Measurements from ENCODE around the gene ARHGAP15. TPM values are rescaled to one million over a fixed set of nuclear protein-coding genes. Genes with fewer than 3 reads are reported as not detected.

ARHGAP15 gene
- total RNA-seq, 1 experiment from 2014 or later, result 0.71 TPM

DNA sequence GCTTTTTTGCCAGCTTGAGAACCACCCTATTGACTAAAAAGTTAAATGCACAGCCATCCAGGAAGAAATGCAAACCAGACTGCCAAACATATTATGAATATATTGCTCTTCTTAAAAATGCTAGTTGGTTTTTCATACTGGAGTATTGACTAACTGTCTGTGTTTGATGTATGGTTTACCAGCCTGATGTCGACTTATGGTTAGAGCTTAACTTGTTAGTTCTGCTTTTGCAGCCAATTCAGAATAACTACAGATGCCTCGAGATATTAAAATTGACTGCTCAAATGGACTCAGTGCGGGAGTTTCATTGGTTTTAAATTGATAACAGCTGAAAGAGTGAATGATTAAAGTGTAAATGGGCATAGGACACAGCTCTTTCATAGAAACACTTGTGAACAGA, 369.8 kb downstream of the ARHGAP15 start:
- no peak for DNase-seq (ENCODE audit: low read depth, low spot score)
- in situ Hi-C loops (cut with HindIII; ENCODE audit: low pct_unique_long_range_greater_than_20kb, low sequenced_read_pairs), result no loop called here

GRCh38 chr2:143501106-143501676, 372.0 kb downstream of the ARHGAP15 start:
- DNase-seq (ENCODE audit: low read depth, low spot score), result no peak
- in situ Hi-C loops (cut with HindIII; ENCODE audit: low pct_unique_long_range_greater_than_20kb, low sequenced_read_pairs), result no loop called here

GRCh38 chr2:143503280-143503679, 374.1 kb downstream of the ARHGAP15 start:
- DNase-seq (ENCODE audit: low read depth, low spot score), result no peak
- in situ Hi-C loops (cut with HindIII; ENCODE audit: low pct_unique_long_range_greater_than_20kb, low sequenced_read_pairs), result no loop called here

DNA sequence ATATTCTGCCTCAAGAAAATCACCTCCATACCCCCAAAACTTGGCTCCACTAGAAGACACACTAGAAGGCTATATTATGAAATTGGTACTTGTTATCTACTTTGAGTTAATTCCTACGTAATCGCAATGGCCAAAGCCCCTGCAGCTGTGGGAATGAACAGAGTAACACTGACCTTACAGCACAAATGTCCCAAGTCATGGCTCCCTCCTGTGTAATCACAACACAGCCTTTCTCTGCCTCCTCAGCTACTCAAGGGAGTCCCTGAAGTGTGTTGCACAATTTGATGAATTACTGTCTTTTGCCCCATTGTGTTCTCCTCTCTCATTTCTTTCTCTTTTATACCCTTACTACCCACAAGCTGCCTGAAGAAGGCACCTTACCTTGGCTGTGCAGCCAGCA, 375.2 kb downstream of the ARHGAP15 start:
- in situ Hi-C loops (cut with HindIII; ENCODE audit: low pct_unique_long_range_greater_than_20kb, low sequenced_read_pairs), result no loop called here
- DNase-seq (ENCODE audit: low read depth, low spot score), result no peak

GRCh38 chr2:143505542-143505941, 376.3 kb downstream of the ARHGAP15 start:
- no peak for DNase-seq (ENCODE audit: low read depth, low spot score)
- in situ Hi-C loops (cut with HindIII; ENCODE audit: low pct_unique_long_range_greater_than_20kb, low sequenced_read_pairs), result no loop called here

- in situ Hi-C loops (cut with HindIII; ENCODE audit: low pct_unique_long_range_greater_than_20kb, low sequenced_read_pairs), result no loop called here
- DNase-seq (ENCODE audit: low read depth, low spot score), result peak; percentile 71
Observed at GRCh38 chr2:143513081-143513480, 383.9 kb downstream of the ARHGAP15 start.

GRCh38 chr2:143514413-143514812, 385.2 kb downstream of the ARHGAP15 start:
- DNase-seq (ENCODE audit: low read depth, low spot score), result no peak
- in situ Hi-C loops (cut with HindIII; ENCODE audit: low pct_unique_long_range_greater_than_20kb, low sequenced_read_pairs), result no loop called here

DNA sequence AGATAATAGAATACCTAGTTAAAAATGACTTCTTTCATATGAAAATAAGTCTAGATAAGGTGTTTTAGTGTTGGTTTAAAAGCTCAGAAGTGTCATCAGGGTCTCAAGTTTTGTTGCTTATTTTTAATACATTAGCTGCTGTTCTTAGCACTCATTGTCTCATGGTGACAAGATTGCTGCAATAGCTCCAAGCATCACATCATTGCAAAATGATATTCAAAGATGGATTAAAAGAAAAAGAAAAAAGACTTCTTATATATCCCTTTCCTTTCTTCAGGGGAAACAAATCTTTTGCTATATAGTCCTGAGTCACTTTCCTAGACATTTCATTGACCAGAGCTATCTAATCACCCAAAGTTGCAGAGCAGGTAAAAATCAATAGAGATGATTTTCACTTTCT, 386.1 kb downstream of the ARHGAP15 start:
- DNase-seq (ENCODE audit: low read depth, low spot score), result no peak
- in situ Hi-C loops (cut with HindIII; ENCODE audit: low pct_unique_long_range_greater_than_20kb, low sequenced_read_pairs), result no loop called here

- in situ Hi-C loops (cut with HindIII; ENCODE audit: low pct_unique_long_range_greater_than_20kb, low sequenced_read_pairs), result no loop called here
- no peak for DNase-seq (ENCODE audit: low read depth, low spot score)
Observed at GRCh38 chr2:143519521-143519920, 390.3 kb downstream of the ARHGAP15 start.

- DNase-seq (ENCODE audit: low read depth, low spot score), result no peak
- in situ Hi-C loops (cut with HindIII; ENCODE audit: low pct_unique_long_range_greater_than_20kb, low sequenced_read_pairs), result no loop called here
Observed at GRCh38 chr2:143521396-143521795, 392.2 kb downstream of the ARHGAP15 start.

DNA sequence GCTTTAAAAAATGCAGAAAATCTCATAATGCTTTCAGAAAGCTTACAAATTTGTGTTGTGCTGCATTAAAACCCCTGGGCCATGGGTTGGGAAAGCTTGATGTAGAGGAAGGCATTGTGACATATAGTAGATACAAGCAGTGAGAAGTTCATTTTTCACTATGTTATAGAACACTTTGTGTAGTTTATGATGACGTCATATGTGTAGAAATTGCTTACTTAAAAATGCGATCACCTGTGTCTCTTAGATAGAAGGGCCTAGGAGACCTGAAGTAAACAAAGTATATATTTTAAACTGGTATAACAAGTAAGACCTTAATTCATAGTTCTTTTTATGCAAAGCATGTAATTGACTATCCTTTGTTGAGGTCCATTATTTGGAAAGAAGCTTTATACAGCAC, 393.5 kb downstream of the ARHGAP15 start:
- no peak for DNase-seq (ENCODE audit: low read depth, low spot score)
- in situ Hi-C loops (cut with HindIII; ENCODE audit: low pct_unique_long_range_greater_than_20kb, low sequenced_read_pairs), result no loop called here

GRCh38 chr2:143524119-143524553, 394.9 kb downstream of the ARHGAP15 start:
- DNase-seq (ENCODE audit: low read depth, low spot score), result no peak
- in situ Hi-C loops (cut with HindIII; ENCODE audit: low pct_unique_long_range_greater_than_20kb, low sequenced_read_pairs), result no loop called here

- in situ Hi-C loops (cut with HindIII; ENCODE audit: low pct_unique_long_range_greater_than_20kb, low sequenced_read_pairs), result no loop called here
- DNase-seq (ENCODE audit: low read depth, low spot score), result no peak
Observed at GRCh38 chr2:143524559-143525401, 395.6 kb downstream of the ARHGAP15 start.

GRCh38 chr2:143525402-143525860, 396.2 kb downstream of the ARHGAP15 start:
- in situ Hi-C loops (cut with HindIII; ENCODE audit: low pct_unique_long_range_greater_than_20kb, low sequenced_read_pairs), result no loop called here
- no peak for DNase-seq (ENCODE audit: low read depth, low spot score)

DNA sequence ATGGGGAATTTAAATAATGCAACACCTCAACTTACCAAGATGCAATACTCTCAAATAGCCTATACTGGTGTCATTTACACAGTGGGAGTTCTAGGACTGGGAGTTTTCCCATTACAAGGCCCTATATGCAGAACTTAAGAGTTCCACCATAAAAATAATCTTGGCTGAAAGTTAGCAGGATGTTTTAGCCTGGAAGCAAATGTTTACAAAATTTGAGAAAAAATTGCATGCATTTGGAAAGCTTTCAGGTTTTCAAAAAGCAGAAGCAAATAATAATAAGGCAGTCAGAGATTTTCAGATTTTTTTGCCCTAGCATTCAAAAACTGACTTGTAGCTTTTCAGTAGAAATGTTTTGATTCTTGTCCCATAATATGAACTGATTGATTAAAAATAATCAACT, 397.3 kb downstream of the ARHGAP15 start:
- DNase-seq (ENCODE audit: low read depth, low spot score), result no peak

DNA sequence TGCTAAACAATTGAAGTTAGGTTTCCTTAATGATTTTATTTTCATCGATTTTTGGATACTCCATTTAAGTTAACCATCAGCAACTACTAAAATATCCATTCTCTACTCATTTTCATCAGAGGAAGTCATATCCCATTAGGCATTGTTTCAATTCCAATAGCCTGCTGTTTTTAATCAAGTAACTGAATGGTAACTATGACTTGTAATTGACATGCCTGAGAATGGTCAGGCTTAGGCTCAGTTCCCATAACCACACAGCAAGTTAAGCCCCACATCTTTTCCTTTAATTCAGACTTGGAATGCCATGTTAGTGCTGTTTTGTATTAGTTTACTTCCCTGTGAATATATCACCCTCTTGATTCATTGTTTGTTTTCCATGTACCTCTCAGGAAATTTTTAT, 398.8 kb downstream of the ARHGAP15 start:
- in situ Hi-C loops (cut with HindIII; ENCODE audit: low pct_unique_long_range_greater_than_20kb, low sequenced_read_pairs), result no loop called here

More for the DNA sequence above, 397.3 kb downstream of the ARHGAP15 start:
- in situ Hi-C loops (cut with HindIII; ENCODE audit: low pct_unique_long_range_greater_than_20kb, low sequenced_read_pairs), result no loop called here

DNA sequence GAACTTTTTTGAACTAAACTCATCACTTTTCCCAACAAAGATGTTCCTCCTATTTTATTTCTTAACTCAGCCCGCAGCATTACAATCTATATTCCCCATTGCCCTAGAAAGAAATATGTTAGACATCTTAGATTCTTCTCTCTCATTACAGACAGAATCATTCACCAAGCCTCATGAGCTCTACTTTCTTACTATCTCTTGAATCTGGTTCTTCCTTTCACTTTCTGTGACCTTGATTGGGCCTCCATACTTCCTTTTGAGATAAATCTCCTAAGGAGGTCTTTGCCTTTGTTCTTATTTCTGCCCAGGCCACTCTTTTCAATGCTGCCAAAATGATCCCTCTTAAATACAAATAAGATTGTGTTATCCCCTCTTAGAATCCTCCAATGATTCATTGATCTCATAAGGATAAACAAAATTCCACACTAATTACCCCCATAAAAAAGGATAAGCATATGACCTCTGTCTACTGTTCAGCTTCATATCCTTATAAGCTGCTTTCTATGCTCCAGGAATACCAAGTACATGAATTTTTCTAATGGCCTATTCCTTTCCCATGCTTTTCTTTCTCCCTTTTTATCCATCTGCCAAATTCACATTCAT, 400.0 kb downstream of the ARHGAP15 start:
- in situ Hi-C loops (cut with HindIII; ENCODE audit: low pct_unique_long_range_greater_than_20kb, low sequenced_read_pairs), result no loop called here
- no peak for DNase-seq (ENCODE audit: low read depth, low spot score)

More for the DNA sequence above, 398.8 kb downstream of the ARHGAP15 start:
- no peak for DNase-seq (ENCODE audit: low read depth, low spot score)

GRCh38 chr2:143530758-143531157, 401.5 kb downstream of the ARHGAP15 start:
- no peak for DNase-seq (ENCODE audit: low read depth, low spot score)
- in situ Hi-C loops (cut with HindIII; ENCODE audit: low pct_unique_long_range_greater_than_20kb, low sequenced_read_pairs), result no loop called here

DNA sequence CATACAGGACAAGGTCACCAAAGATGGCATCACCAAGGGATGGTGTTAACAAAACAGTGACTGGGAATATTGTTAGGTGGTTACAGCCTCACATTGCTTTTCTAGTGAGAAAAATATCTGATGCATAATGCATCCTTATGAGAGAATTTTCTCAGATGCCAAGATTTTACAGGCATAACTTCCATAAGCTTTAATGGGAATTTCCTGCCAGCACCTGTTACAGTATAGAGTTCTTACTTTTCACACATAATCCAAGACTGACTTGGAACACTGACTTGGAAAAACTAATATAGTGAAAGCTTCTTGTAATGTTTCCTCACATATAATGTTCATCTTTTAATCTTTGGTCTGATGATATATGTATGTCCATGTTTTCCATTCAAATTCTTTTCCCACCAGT, 402.8 kb downstream of the ARHGAP15 start:
- DNase-seq (ENCODE audit: low read depth, low spot score), result no peak
- in situ Hi-C loops (cut with HindIII; ENCODE audit: low pct_unique_long_range_greater_than_20kb, low sequenced_read_pairs), result no loop called here

Measured in SK-MEL-5 (cell line).